ENCODE results near the gene LHPP.

The LHPP gene

GRCh38 chr10:124630551-124630950 lies 168.9 kb downstream of the LHPP start:
- DNase-seq: no peak

GRCh38 chr10:124632064-124632531 lies 170.5 kb downstream of the LHPP start:
- no peak for DNase-seq

GRCh38 chr10:124632566-124632965 lies 170.9 kb downstream of the LHPP start:
- DNase-seq: no peak

GRCh38 chr10:124636271-124636995 lies 174.8 kb downstream of the LHPP start:
- no peak for DNase-seq

- no peak for DNase-seq
Measured at GRCh38 chr10:124637091-124637700, 175.6 kb downstream of the LHPP start.

GRCh38 chr10:124637746-124638145 lies 176.1 kb downstream of the LHPP start:
- DNase-seq: no peak

GRCh38 chr10:124639206-124639605 lies 177.6 kb downstream of the LHPP start:
- DNase-seq: no peak

GRCh38 chr10:124639646-124640045 lies 178.0 kb downstream of the LHPP start:
- DNase-seq: no peak

GRCh38 chr10:124640056-124640455 lies 178.4 kb downstream of the LHPP start:
- no peak for DNase-seq

GRCh38 chr10:124640538-124641231 lies 179.1 kb downstream of the LHPP start:
- no peak for DNase-seq

- no peak for DNase-seq
Measured at GRCh38 chr10:124641282-124642087, 179.9 kb downstream of the LHPP start.

GRCh38 chr10:124642088-124642710 lies 180.6 kb downstream of the LHPP start:
- no peak for DNase-seq

- no peak for DNase-seq
Measured at GRCh38 chr10:124643330-124644009, 181.8 kb downstream of the LHPP start.

GRCh38 chr10:124644236-124644635 lies 182.6 kb downstream of the LHPP start:
- no peak for DNase-seq

- no peak for DNase-seq
Measured at GRCh38 chr10:124644771-124645415, 183.3 kb downstream of the LHPP start.

- DNase-seq: no peak
Measured at GRCh38 chr10:124645467-124646095, 184.0 kb downstream of the LHPP start.

GRCh38 chr10:124646483-124647352 lies 185.1 kb downstream of the LHPP start:
- no peak for DNase-seq

GRCh38 chr10:124647421-124648130 lies 186.0 kb downstream of the LHPP start:
- no peak for DNase-seq

GRCh38 chr10:124648131-124648475 lies 186.5 kb downstream of the LHPP start:
- DNase-seq: no peak

All from amniotic stem cell (primary cell).